ENCODE data around the gene PWWP2B. TPM values are rescaled to one million over a fixed set of nuclear protein-coding genes. Genes with fewer than 3 reads are reported as not detected.
A peak's percentile ranks its signal among the peaks of the same experiment; 100 is the strongest.

Gene PWWP2B
- total RNA-seq, 2 donors from 2014 or later: 33.8 to 61.0 TPM

- H3K4me1 ChIP-seq: no peaks in the 10 kb centered on the region
- no peaks in the 10 kb centered on the region for H3K27me3 ChIP-seq
- peak; percentile 34 for DNase-seq
- no peaks in the 10 kb centered on the region for H3K9me3 ChIP-seq
- TF ChIP-seq CTCF (IDR thresholded peaks at IDR 0.05): peak; percentile 25
- no peak overlapping the region for H3K9ac ChIP-seq (ENCODE audit: low read depth in 2 of 2, low read length in 2 of 2)
- no peaks in the 10 kb centered on the region for H3K36me3 ChIP-seq
- intact Hi-C loops (cut with DNase I): no loop called here
- H3K4me3 ChIP-seq: no peak overlapping the region
- H3K27ac ChIP-seq: no peak overlapping the region
Measured at GRCh38 chr10:132360766-132361447, 36.1 kb upstream of the PWWP2B start.

GRCh38 chr10:132361581-132362101 lies 35.4 kb upstream of the PWWP2B start:
- Histone ChIP-seq H3K4me3 (no peak overlapping the region), H3K36me3 (no peaks in the 10 kb centered on the region), H3K27me3 (no peaks in the 10 kb centered on the region), H3K4me1 (no peaks in the 10 kb centered on the region), H3K27ac (no peak overlapping the region), H3K9me3 (no peaks in the 10 kb centered on the region), H3K9ac (ENCODE audit: low read depth in 2 of 2, low read length in 2 of 2) (no peak overlapping the region)
- TF ChIP-seq CTCF (IDR thresholded peaks at IDR 0.05): no peak
- DNase-seq: no peak
- intact Hi-C loops (cut with DNase I): no loop called here

GRCh38 chr10:132362151-132362611 lies 34.8 kb upstream of the PWWP2B start:
- no peak for TF ChIP-seq CTCF (IDR thresholded peaks at IDR 0.05)
- DNase-seq: no peak
- Histone ChIP-seq H3K9me3 (no peaks in the 10 kb centered on the region), H3K27ac (no peak overlapping the region), H3K27me3 (no peaks in the 10 kb centered on the region), H3K4me1 (no peaks in the 10 kb centered on the region), H3K9ac (ENCODE audit: low read depth in 2 of 2, low read length in 2 of 2) (no peak overlapping the region), H3K4me3 (no peak overlapping the region), H3K36me3 (no peaks in the 10 kb centered on the region)
- intact Hi-C loops (cut with DNase I): no loop called here

GRCh38 chr10:132363376-132363775 lies 33.6 kb upstream of the PWWP2B start:
- TF ChIP-seq CTCF (IDR thresholded peaks at IDR 0.05): no peak
- Histone ChIP-seq H3K27me3 (no peaks in the 10 kb centered on the region), H3K36me3 (no peaks in the 10 kb centered on the region), H3K4me3 (no peak overlapping the region), H3K4me1 (no peaks in the 10 kb centered on the region), H3K9ac (ENCODE audit: low read depth in 2 of 2, low read length in 2 of 2) (no peak overlapping the region), H3K27ac (no peak overlapping the region), H3K9me3 (no peaks in the 10 kb centered on the region)
- DNase-seq: no peak
- intact Hi-C loops (cut with DNase I): no loop called here

GRCh38 chr10:132363921-132364593 lies 32.9 kb upstream of the PWWP2B start:
- intact Hi-C loops (cut with DNase I): no loop called here
- H3K36me3 ChIP-seq: no peaks in the 10 kb centered on the region
- no peak overlapping the region for H3K27ac ChIP-seq
- H3K4me1 ChIP-seq: no peaks in the 10 kb centered on the region
- no peak for TF ChIP-seq CTCF (IDR thresholded peaks at IDR 0.05)
- H3K27me3 ChIP-seq: no peaks in the 10 kb centered on the region
- no peak overlapping the region for H3K9ac ChIP-seq (ENCODE audit: low read depth in 2 of 2, low read length in 2 of 2)
- no peak overlapping the region for H3K4me3 ChIP-seq
- no peak for DNase-seq
- no peaks in the 10 kb centered on the region for H3K9me3 ChIP-seq
